T-helper 1 cell (primary cell): ENCODE data around the gene SMPD3.

Experiments
- DNase-seq, 5 donors: peaks; one replicate each; pipeline ENCODE4 v3.0.0-alpha.2; 2012 to 2020

Gene SMPD3

DNA sequence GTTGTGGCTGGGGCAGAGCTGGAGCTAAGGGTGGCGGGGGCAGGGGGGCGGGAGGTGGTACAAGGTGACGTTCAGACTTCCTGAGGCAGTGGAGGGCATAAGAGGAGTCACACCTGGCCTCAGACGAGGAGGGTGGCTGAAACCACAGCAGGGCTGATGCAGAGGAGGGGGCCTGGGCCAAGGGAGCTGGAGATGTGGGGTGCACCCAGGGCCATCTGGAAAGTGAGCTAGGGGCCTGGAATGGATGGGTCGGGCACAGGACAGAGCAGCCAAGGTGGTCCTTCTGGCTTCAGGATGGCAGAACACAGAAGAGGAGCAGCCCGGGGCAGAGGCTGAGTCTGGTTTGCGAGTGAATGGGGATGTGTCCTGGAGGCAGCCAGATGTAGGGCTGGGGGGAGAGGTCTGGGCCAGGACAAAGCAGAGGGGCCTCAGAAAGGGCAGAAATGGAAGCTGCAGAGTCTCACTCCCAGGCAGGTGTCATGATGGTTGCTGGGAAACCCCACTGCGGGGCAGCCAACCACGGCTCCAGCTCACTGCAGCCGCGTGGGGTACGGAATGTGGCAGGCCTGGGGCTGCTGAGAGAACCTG is 79.9 kb downstream of the SMPD3 start:
- DNase-seq: no peak

DNA sequence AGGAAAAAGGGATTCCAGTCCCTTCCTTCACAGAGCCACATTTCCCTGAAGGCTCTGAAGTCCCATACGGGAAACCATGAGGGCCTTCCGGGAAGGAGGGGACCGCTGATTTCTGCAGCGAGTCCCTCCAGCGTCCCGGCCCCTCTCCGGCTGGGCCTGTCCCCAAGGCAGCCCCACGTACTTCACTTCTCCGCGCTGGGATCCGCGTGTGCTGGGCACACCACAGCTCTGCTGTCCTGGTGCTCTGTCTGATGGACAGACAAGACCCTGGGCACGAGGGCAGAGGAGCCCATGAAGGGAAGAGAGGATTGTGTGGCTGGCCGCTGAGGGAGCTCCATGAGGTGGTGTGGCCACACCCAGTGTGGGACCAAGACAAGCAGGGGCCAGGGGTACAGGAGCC is 80.4 kb downstream of the SMPD3 start:
- no peak for DNase-seq

DNA sequence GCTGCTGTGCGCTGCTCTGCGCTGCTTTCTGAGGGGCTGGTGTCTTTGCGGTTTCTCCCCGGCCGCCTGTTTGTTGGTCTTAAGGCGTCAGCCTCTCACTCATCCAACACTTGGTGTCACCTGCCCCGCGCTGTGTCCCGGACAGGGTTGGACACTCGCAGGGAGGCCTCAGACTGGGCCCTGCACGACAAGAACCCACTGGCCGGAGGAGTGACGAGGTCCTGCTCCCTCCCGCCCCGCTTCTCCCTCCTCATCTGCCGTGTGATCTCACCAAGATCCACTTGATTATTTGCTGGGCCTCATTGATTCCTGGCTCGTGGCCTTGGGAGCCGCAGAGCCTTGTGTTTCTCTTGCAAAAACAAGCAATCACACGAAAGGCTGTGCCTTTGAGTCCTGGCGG is 80.9 kb downstream of the SMPD3 start:
- no peak for DNase-seq

DNA sequence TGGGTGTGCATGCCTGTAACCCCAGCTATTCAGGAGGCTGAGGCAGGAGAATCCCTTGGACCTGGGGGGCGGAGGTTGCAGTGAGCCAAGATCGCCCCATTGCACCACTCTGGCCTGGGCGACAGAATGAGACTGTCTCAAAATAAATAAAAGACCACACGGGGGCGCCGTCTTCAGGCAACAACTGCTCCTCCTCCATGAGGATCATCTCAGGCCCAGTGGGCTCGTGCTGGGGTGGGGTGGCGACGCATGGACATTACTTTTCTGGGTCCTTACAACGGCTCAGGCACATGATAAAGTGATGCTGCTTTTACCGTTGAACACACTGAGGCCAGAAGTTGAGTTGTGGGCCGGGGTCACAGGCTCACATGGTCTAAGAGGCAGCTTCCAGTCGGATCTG is 81.3 kb downstream of the SMPD3 start:
- peak in 2 of 5 donors; percentile 41 to 52 for DNase-seq

DNA sequence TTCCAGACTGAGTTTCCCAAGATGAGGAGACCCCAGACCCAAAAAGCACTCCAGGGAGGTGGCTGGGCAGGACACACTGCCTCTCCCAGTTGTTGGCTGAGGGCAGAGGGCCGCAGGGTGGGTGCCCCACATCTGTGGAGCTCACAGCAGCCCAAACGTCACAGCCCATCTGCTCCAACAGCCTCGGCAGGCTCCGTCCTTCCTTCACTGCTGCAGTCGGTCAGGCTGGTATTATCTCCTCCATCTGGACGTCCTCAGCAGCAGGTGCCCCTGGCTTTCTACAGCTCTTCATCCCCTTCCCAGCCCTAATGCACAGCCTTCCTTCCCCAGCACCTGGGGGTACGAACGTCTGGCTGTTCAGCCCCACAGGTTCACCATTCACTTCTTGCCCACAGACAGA is 82.2 kb downstream of the SMPD3 start:
- no peak for DNase-seq

DNA sequence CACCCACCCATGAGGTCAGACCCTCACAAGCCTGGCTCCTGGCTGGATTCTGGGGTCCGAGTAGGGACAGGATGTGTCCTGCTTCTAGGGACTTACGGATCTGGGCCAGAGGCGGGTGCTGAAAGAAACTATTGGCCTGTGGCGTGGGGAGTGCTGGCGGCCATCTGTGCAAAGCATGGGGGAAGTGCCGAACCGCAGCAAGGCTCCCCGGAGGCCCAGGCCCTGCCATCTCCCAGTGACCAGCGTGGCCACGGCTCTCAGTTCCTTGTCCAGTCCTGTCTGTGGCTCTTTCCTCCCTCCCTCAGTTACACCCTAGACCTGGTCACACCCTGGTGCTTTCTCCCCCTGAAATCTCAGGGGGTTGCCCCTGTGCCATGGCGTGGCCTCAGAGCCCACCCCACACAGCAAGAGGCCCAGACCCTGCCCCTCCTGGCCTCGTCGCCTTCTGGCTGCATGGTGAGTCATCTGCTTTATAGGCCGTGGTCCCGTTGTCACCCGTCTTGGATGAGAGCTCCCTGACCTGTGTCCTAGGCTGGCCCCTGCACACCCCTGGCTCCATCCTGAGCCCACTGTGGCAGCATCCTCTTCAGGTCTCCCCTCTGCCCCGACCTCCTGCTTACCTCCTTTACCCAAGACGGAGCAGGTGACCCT is 83.0 kb downstream of the SMPD3 start:
- DNase-seq: no peak

DNA sequence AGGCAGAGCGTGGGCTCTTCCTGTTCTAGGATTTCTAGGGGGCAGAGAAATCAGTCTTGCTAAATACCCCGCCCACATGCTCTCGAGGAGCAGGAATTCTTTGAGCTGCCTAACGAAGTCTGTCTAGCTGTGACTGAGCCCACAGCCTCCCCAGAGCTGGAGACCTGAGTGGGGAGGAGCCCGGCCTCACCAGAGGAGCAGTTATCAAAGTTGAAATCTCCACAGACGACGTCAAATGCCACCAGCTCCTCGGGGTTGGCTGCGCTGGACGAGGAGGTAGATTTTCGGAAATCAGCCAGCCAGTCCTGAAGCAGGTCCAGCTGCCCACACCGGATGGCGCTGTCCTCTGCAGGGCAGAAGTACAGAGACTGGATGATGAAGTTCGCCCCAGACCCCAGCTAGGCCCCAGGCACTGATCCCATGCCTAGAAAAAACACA is 83.7 kb downstream of the SMPD3 start:
- DNase-seq: no peak

DNA sequence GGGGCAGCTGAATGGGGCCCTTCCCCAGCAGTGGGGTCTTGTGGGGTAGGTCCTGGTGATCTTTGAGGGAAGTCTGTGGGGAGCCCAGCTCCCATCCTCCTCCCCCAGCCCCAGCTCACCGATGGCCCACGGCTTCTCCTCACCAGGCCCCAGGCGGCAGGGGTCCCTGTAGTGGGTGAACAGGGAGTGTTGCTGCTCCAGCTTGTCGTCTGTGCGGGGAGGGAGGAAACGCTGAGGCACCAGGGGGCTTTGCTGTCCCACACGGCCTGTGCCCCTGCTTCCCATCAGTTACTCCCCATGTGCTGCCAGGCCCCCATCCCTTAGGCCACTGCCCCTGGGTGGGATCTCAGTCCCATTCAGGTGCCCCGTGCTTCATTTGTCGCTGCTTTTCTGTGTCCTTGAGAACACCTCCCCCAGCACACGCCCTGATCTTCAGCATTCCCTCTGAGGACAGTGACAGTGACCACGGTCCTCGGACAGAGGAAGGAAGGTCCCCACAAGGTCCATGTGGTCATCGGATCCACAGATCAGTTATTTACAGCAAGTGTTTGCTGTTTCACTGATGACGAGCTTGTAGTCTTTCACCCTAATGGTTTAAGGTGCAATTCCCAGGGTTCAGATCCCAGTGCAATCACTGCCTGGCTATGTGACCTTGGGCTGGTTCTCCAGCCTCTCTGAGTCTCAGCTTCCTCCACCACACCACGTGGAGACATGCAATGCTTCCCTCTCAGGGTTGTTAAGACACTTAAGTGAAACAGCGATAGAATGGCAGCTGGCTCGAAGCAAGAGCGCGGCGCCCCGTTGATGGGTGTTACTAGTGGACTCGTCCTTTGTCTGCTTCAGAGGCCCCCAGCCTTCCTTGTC is 84.4 kb downstream of the SMPD3 start:
- no peak for DNase-seq

DNA sequence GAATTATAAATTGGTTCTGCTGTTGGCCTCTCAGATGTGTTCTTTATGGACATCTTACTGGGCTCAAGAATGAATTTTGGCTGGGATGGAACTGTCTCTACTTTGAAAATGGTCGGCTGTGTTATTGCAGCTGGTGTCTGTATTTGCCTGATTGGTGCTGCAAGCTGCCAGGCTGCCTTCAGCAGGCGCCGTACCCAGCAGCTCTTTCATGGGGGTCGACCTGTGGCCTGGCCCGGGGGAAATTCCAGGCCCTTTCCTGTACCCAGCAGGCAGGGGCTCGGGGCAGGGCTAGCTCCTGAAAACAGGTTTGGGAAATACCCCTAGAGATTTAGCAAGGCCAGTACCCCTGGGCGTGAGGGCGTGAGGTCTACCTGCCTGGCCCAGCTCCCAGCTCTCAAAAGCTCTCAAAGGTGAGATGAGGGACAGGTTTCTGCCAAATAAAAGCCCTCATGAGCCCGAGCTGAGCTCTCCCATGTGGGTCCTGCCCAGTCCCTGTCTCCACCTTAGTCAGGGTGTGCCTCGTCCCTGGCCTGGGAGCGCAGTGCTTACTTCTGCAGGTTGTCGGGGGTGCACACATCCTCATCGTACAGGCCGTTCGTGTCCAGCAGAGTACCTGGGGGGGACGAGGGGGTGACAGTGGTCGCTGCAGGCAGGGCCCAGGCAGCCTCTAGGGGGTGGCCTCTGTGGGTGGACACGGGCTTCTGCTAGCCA is 85.2 kb downstream of the SMPD3 start:
- no peak for DNase-seq

DNA sequence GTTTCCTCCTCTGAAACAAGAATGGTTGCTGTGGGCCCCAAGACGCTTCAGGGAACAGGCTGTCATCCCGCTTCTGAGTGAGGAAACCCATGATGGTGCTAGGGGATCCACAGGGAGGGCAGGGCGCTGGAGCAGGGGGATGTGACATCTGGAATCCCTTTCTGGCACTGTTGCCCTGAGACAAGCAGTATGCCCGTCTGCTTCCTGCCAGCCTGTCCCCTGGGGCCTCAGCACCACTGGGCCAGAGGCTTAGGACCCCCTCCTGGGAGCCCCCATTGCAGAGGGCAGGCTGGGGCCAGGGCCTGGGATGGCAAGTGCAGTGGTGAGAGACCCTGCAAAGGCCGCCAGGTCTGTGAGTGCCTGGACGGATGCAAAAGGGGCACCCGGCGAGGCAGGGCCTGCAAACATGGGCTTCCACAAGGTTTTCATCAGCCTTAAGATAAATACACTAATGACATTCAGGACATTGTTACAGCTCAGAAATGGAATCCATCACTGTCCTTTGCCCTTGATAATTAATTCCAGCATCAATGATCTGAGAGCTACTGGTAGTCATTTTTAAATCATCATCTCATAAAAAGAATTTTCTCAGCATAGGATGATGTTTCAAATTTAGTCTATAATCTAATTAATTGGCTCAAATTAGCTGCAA is 85.9 kb downstream of the SMPD3 start:
- DNase-seq: no peak

DNA sequence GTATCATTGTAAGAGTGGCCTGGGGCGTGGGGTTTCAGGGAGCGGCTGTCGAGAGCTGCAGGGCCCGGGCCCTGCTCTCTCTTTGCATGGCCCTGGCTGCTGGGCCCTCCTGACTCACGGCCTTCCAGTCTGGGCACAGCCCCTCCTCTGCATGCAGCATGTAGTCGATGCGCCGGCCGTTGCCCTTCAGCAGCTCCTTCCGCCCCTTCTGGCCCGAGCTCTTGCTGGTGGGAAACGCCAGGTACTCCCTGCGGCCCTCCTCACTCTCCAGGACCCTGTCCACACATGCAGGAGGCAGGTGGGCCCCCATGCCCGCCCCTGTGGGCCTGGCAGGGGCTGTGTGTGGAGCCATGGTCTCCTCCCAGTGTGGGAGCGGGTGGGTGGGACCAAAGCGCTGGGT is 86.8 kb downstream of the SMPD3 start:
- no peak for DNase-seq

DNA sequence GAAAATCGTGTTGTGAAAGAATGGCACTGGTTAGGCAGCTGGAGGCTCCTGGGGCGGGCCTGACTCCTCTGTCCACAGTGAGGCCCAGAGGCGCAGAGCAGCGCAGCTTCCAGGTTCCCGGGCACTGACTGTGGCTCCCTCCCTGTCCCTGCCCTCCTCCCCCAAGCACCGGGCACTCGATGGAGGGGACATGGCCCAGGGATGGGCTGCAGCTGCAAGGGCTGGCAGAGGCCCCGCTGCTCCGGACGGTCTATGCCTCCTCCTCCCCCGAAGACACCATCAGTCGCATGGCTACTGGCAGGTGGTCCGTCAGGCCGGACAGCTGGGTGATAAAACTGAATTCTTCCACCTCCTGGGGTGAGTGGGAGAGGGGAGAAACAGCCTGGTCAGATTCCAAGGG is 87.4 kb downstream of the SMPD3 start:
- no peak for DNase-seq

DNA sequence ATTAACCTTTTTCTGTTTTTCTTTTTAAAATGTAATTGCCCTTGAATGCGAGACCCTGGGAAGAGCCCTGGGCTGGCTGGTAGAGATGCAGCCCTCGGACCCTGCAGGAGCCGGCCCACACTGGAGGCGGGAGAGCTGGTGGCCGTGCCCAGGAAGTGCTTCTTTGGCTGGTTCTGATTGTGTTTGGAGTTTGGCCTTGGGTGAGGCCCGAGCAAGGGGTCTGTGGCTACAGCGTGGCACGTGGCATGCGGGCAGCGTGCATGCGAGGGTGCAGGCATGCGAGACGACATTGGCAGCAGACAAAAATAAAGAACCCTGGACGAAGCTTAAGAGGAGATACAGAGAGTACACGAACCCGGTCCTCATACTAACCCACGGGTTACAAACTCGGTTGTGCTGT is 87.8 kb downstream of the SMPD3 start:
- no peak for DNase-seq

DNA sequence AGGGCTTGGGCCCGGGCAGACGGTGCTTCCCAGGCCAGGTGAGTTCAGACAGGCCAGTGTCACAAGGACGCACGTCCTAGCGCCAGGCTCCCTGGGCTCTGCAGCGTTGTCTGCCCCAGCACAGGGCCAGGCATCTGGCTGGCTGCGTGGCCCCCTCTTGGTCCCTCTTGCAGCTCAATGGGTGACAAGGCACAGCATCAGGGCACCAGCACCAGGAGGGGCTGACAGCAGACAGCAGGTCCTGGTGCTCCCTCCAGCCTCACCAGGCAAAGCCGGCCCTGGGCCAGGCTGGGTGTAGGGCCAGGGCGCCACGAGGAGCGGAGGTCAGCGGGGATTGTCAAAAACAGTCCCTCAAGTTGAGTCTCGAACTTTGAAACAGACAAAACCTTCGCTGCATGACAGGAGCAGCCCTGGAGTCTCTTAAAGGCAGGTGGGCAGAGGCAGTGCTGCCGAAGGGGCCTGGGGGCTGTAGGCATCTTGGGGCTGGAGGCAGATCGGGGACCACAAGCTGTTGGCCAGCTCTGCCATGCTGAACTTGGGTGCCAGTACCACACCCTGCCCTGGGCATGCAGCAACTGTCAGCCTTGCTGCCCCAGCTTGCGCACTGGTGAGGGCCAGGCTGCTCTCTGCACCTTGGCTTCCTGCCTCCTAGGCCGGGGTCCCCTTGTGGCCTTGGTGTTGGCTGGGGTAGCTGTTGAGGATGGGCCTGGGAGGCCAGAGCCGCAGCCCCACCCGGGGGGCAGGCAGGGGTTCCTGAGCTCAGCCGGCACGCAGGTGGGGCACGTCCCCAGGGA is 88.7 kb downstream of the SMPD3 start:
- no peak for DNase-seq

DNA sequence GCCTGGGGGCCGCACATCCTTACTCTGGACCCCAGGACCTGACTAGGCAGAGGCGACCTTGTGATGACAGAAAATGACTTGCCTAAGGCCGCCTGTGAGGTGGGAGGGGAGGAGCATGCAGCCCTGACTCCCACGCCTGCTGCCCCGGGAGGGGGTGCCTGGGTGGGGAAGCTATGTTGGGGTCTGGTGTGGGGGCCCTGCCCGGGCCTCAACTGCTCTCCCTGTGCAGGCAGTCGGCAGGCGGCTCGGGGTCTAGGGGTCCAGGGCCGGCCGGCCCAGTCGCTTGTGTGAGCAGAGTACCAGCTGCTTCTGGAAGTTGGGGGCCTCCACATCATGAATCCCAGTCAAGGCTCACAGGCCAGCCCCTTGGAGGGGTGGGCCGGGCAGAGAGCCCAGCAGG is 89.4 kb downstream of the SMPD3 start:
- no peak for DNase-seq

DNA sequence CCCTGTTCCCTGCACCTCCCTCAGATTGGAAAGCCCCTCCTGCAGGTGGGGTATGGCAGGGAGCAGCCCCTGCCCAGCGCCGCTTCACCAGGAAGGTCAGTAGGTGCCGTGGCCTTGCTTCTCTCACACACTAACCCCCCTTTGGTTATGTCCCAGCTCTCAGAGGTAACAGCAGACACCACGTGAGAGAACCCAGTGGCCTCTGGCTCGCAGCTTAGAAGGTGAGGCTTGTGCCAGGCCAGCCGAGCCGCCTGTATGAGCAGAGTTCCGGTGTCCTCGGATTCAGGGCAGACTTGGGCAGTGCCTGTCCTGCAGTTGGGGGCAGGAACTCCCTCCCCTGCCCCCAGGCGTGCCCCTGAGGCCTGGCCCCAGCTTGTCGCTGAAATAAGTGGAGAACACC is 90.4 kb downstream of the SMPD3 start:
- no peak for DNase-seq

DNA sequence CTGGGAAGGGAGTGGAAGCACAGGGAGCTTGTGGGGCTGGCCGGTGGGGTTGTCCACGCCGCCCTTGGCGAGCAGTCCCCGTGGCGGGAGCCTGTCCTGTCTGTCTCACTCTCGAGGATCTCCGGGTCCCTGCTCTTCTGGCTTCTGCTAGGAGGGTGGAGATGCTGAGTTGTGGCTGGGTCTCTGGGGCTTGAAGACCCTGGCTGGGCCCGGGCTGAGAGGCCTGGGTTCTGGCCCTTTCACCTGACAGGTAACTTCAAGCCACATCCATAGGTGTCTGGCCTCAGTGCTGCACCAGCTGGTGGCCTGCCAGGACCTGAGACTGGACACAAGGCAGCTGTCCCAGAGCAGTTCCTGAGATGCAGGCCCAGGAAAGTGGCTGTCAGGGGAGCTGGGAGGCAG is 90.8 kb downstream of the SMPD3 start:
- no peak for DNase-seq

DNA sequence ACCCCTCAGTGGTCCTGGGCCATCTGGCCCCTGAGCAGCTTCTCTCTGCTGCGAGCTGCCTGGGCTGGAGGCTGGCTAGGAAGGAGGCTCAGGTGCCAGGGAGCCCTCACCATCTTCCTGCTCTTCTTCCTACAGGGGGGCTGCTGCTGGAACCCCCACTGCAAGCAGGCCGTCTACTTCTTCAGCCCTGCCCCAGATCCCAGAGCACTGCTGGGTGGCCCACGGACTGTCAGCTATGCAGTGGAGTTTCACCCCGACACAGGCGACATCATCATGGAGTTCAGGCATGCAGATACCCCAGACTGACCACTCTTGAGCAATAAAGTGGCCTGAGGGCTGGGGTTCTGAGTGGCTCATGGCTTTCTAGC is 91.4 kb downstream of the SMPD3 start:
- no peak for DNase-seq

DNA sequence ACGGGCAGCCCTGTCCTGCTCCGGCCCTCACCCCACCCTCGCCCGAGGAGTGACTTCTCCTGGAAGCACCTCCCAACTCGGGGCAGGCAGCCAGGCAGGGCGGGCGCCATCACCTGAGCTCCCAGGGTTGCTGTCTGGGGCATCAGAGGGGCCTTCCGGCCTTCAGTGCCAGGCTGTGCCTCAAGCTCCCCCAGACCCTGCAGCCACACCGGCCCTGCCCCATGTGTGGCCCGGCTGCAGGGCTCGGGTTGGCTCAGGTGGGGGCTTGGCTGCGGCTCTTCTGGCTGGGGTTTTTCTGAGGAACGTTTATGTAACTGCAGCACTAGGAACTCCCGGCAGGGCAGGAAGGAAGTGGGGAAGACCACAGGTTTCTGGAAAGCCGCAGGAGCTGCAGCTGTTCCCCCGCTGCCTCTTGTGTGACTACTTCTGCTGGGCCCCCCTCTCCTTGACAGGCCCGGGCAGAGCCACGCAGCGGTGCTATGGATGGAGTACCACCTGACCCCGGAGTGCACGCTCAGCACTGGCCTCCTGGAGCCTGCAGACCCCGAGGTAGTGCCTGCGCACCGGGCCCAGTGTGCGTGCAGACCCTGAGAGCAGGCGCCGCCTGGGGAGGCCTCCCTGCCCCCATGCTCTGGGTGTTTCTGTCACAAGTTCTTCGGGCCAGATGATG is 91.9 kb downstream of the SMPD3 start:
- peak; percentile 41 to 88 (median 59) for DNase-seq

DNA sequence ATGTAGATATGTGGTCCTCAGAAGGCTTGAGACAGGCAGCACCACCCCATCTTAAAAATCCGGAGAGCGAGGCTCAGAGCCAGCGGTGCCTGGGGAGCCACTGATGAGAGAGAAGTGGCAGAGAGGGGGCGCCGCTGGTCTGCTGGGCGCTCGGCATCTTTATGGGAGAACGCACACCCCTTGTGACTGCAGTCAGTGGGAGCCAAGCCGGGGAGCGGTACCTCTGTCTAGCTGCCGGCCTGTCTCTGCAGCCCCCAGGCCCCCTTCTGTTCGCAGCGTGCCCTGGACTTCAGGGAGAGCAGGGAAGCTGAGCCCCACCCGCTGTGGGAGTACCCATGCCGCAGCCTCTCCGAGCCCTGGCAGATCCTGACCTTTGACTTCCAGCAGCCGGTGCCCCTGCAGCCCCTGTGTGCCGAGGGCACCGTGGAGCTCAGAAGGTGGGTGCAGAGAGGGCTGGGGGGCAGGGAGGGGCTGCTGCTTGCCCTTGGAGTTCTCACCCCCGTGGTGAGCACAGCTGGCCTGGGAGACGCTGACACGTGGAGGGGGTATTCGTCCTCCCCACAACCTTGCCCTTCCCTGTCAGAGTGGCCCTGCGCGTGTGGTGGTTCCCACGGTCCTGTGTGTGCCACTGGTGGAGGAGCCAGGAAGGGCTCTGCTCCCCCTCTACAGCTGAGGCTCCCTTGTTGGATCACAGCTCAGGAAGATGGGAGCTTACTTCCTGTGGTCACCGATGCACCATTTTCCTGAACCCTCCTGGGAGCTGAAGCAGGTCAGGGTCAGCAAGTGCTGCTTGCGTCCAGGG is 92.7 kb downstream of the SMPD3 start:
- DNase-seq: no peak

DNA sequence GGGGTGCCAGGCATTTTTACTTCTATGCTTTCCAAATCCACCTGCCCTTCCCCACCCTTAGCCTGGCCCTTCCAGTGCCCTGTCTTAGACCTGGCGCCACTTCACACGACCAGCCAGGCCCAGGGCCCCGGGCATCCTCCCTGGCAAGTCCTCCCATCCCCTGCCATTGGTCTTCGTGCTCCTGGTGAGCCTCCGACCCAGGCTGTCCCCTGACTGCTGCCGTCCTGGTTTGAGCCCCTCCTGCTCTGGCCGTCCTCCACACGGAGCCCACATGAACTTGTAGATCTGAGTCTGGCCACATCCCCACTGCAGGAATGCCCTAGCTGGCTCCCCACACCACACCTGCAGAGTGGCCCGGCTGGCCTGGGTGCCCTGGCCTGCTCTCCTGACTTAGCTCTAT is 93.5 kb downstream of the SMPD3 start:
- no peak for DNase-seq
